ENCODE measurements around the gene FBXW7.

DNA sequence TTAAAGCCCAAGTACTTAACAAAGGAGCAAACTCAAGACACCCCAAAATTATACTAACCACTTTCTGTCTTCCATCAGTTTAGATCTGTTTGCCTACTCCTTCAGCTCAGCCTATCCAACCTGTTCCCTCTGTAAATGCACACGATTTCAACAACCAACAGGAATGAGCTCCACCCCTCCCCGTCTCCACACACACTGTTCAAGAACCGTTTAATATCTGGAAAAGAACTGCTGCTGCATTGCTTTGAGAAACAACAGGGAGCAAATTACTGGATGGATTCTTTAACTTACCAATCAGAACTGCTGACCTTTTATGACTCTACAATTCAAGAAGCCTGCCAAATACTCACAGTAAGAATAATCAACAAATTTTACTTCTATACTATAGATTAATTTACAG lies 87.0 kb downstream of the FBXW7 start:
- TF ChIP-seq, protein P1, sequence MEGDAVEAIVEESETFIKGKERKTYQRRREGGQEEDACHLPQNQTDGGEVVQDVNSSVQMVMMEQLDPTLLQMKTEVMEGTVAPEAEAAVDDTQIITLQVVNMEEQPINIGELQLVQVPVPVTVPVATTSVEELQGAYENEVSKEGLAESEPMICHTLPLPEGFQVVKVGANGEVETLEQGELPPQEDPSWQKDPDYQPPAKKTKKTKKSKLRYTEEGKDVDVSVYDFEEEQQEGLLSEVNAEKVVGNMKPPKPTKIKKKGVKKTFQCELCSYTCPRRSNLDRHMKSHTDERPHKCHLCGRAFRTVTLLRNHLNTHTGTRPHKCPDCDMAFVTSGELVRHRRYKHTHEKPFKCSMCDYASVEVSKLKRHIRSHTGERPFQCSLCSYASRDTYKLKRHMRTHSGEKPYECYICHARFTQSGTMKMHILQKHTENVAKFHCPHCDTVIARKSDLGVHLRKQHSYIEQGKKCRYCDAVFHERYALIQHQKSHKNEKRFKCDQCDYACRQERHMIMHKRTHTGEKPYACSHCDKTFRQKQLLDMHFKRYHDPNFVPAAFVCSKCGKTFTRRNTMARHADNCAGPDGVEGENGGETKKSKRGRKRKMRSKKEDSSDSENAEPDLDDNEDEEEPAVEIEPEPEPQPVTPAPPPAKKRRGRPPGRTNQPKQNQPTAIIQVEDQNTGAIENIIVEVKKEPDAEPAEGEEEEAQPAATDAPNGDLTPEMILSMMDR (IDR thresholded peaks at IDR 0.05), result no peak
- TF ChIP-seq EP300 (IDR thresholded peaks at IDR 0.05) (no peak), POLR2A (IDR thresholded peaks at IDR 0.05) (no peak)
